ENCODE measurements around the gene RASSF7. TPM values are rescaled to one million over a fixed set of nuclear protein-coding genes. Genes with fewer than 3 reads are reported as not detected.

RASSF7 gene
- total and polyA plus RNA-seq, 8 donors: 17.6 to 253 (median 29.5) TPM

GRCh38 chr11:548700-549603 is 11.8 kb upstream of the RASSF7 start:
- DNase-seq (peak in 1 of 6 donors; percentile 68), ATAC-seq (no peak), FAIRE-seq (no peak)
- Histone ChIP-seq H3K27me3 (no peaks in the 10 kb centered on the region), H3K4me1 (peaks cover 0 to 2% (median 0%) of the 10 kb centered on the region in 3 donors), H3K27ac (no peak overlapping the region), H3K9me3 (no peaks in the 10 kb centered on the region), H3K36me3 (no peaks in the 10 kb centered on the region), H3K4me3 (no peak overlapping the region)
- TF ChIP-seq CTCF (IDR thresholded peaks at IDR 0.05): no peak
- intact Hi-C loops (cut with DNase I): no loop called here
- WGBS, 2 donors: 85 to 90% methylated on average over 32 of the region's 32 CpGs

- peak in 2 of 6 donors; percentile 40 to 77 for DNase-seq
- no peak for ATAC-seq
- Histone ChIP-seq H3K27me3 (no peaks in the 10 kb centered on the region), H3K27ac (no peak overlapping the region), H3K9me3 (no peaks in the 10 kb centered on the region), H3K36me3 (no peaks in the 10 kb centered on the region), H3K4me3 (no peak overlapping the region), H3K4me1 (peaks cover 0 to 8% (median 7%) of the 10 kb centered on the region in 3 donors)
- intact Hi-C loops (cut with DNase I): loop anchor here in 1 of 3 donors (10.0 kb wide), 1 partner anchor 175 kb away; no protein-coding TSS in a partner anchor
- 88 to 90% methylated on average over 25 of the region's 25 CpGs for whole genome bisulfite sequencing, 2 donors
- TF ChIP-seq CTCF (IDR thresholded peaks at IDR 0.05): no peak
- FAIRE-seq: no peak
These were observed 10.6 kb upstream of the RASSF7 start for GRCh38 chr11:550021-550745.

GRCh38 chr11:550746-551085 is 10.1 kb upstream of the RASSF7 start:
- no peaks in the 10 kb centered on the region for H3K9me3 ChIP-seq
- no peak overlapping the region for H3K4me3 ChIP-seq
- peaks cover 0 to 8% (median 7%) of the 10 kb centered on the region in 3 donors for H3K4me1 ChIP-seq
- 75 to 88% methylated on average over 5 of the region's 5 CpGs for WGBS, 2 donors
- intact Hi-C loops (cut with DNase I): loop anchor here in 1 of 3 donors (10.0 kb wide), 1 partner anchor 174 kb away; no protein-coding TSS in a partner anchor
- DNase-seq: peak in 2 of 6 donors; percentile 26 to 58
- H3K36me3 ChIP-seq: no peaks in the 10 kb centered on the region
- no peaks in the 10 kb centered on the region for H3K27me3 ChIP-seq
- no peak for FAIRE-seq
- TF ChIP-seq CTCF (IDR thresholded peaks at IDR 0.05): no peak
- ATAC-seq: no peak
- no peak overlapping the region for H3K27ac ChIP-seq

GRCh38 chr11:551131-551530 is 9.6 kb upstream of the RASSF7 start:
- Histone ChIP-seq H3K4me3 (no peak overlapping the region), H3K27me3 (no peaks in the 10 kb centered on the region), H3K36me3 (no peaks in the 10 kb centered on the region), H3K9me3 (no peaks in the 10 kb centered on the region), H3K4me1 (peaks cover 0 to 8% (median 7%) of the 10 kb centered on the region in 3 donors), H3K27ac (no peak overlapping the region)
- peak in 2 of 6 donors; percentile 27 to 65 for DNase-seq
- no peak for FAIRE-seq
- TF ChIP-seq CTCF (IDR thresholded peaks at IDR 0.05): no peak
- WGBS, 2 donors: 85 to 93% methylated on average over 13 to 16 of the region's 16 CpGs
- intact Hi-C loops (cut with DNase I): loop anchor here in 1 of 3 donors (10.0 kb wide), 1 partner anchor 174 kb away; no protein-coding TSS in a partner anchor
- ATAC-seq: no peak
